Ishikawa (cell line): ENCODE data around the gene PRSS27.

Source experiments
- CEBPB ChIP-seq: IDR thresholded peaks from 2 replicates; pipeline ENCODE4 v1.6.1; 2012
- CREB1 ChIP-seq: IDR thresholded peaks from 2 replicates; pipeline ENCODE4 v1.6.1; 2012; ENCODE audit warnings: low read depth
- EGR1 ChIP-seq: IDR thresholded peaks from 2 replicates; pipeline ENCODE4 v1.6.1; 2012
- EP300 ChIP-seq: IDR thresholded peaks from 2 replicates; pipeline ENCODE4 v1.6.1; 2012; ENCODE audit warnings: borderline replicate concordance
- NFIC ChIP-seq: IDR thresholded peaks from 2 replicates; pipeline ENCODE4 v1.6.1; 2012
- RAD21 ChIP-seq: IDR thresholded peaks from 2 replicates; pipeline ENCODE4 v1.6.1; 2012; ENCODE audit warnings: low read depth
- TAF1 ChIP-seq: IDR thresholded peaks from 2 replicates; pipeline ENCODE4 v1.6.1; 2012; ENCODE audit warnings: low read depth, mild to moderate bottlenecking
- TCF12 ChIP-seq: IDR thresholded peaks from 2 replicates; pipeline ENCODE4 v1.6.1; 2012; ENCODE audit warnings: low read depth
- TEAD4 ChIP-seq: IDR thresholded peaks from 2 replicates; pipeline ENCODE4 v1.6.1; 2012
- USF1 ChIP-seq: IDR thresholded peaks from 2 replicates; pipeline ENCODE4 v1.6.1; 2012
- YY1 ChIP-seq: IDR thresholded peaks from 2 replicates; pipeline ENCODE4 v1.6.1; 2012; ENCODE audit warnings: low read depth
- ZBTB7A ChIP-seq: IDR thresholded peaks from 2 replicates; pipeline ENCODE4 v1.6.1; 2012; ENCODE audit warnings: low read depth
- TF ChIP-seq, protein P1 (sequence below): IDR thresholded peaks from 2 replicates; pipeline ENCODE4 v1.6.1; 2012; ENCODE audit warnings: low read depth, mild to moderate bottlenecking
- TF ChIP-seq, protein P2 (sequence below): IDR thresholded peaks from 2 replicates; pipeline ENCODE4 v1.6.1; 2012

GRCh38 chr16:2702871-2703745 lies 16.9 kb downstream of the PRSS27 start:
- TF ChIP-seq TAF1: no peak
- no peak for TF ChIP-seq EP300
- TF ChIP-seq, protein P1, sequence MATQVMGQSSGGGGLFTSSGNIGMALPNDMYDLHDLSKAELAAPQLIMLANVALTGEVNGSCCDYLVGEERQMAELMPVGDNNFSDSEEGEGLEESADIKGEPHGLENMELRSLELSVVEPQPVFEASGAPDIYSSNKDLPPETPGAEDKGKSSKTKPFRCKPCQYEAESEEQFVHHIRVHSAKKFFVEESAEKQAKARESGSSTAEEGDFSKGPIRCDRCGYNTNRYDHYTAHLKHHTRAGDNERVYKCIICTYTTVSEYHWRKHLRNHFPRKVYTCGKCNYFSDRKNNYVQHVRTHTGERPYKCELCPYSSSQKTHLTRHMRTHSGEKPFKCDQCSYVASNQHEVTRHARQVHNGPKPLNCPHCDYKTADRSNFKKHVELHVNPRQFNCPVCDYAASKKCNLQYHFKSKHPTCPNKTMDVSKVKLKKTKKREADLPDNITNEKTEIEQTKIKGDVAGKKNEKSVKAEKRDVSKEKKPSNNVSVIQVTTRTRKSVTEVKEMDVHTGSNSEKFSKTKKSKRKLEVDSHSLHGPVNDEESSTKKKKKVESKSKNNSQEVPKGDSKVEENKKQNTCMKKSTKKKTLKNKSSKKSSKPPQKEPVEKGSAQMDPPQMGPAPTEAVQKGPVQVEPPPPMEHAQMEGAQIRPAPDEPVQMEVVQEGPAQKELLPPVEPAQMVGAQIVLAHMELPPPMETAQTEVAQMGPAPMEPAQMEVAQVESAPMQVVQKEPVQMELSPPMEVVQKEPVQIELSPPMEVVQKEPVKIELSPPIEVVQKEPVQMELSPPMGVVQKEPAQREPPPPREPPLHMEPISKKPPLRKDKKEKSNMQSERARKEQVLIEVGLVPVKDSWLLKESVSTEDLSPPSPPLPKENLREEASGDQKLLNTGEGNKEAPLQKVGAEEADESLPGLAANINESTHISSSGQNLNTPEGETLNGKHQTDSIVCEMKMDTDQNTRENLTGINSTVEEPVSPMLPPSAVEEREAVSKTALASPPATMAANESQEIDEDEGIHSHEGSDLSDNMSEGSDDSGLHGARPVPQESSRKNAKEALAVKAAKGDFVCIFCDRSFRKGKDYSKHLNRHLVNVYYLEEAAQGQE: no peak
- TF ChIP-seq TCF12: no peak
- no peak for TF ChIP-seq CREB1
- TF ChIP-seq NFIC: no peak
- TF ChIP-seq YY1: no peak
- TF ChIP-seq ZBTB7A: no peak
- TF ChIP-seq EGR1: no peak
- no peak for TF ChIP-seq CEBPB
- TF ChIP-seq USF1: no peak
- TF ChIP-seq, protein P2, sequence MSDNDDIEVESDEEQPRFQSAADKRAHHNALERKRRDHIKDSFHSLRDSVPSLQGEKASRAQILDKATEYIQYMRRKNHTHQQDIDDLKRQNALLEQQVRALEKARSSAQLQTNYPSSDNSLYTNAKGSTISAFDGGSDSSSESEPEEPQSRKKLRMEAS: no peak
- no peak for TF ChIP-seq TEAD4
- TF ChIP-seq RAD21: no peak
